Cortex of kidney (tissue), 1 donor: Measurements from ENCODE around the gene NEMP2.
"Not testable (repeated sequence)": the region's sequence is repeated elsewhere in the genome, so short reads cannot be mapped to it uniquely, and the experiment has no call there.

ENCODE experiments used
- DNase-seq: peaks from one replicate; lab custom pipeline; 2025; lab: John Stamatoyannopoulos, UW

Gene NEMP2

GRCh38 chr2:190526105-190526750 lies 8.3 kb downstream of the NEMP2 start:
- DNase-seq: no peak

GRCh38 chr2:190524928-190525327 lies 9.6 kb downstream of the NEMP2 start:
- DNase-seq: no peak

GRCh38 chr2:190519975-190520767 lies 14.4 kb downstream of the NEMP2 start:
- no peak for DNase-seq

DNA sequence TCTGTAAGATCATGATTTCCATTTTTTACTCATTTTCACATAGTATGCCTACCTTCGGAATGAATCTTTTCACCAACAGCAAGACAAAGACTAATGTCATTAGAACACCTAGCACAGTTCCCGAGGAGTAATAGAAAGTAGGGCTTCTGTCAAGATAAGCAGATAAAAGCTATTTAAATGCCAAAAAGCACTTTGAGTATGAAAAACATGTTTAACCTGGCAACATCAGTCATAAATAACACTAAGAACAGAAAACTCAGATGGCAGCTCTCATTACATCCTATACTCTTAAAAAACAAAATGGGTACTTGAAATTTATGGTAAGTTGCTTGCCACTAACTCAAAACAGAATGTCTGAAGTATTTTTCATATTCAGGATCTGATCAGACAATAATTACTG lies 17.1 kb downstream of the NEMP2 start:
- DNase-seq: no peak

DNA sequence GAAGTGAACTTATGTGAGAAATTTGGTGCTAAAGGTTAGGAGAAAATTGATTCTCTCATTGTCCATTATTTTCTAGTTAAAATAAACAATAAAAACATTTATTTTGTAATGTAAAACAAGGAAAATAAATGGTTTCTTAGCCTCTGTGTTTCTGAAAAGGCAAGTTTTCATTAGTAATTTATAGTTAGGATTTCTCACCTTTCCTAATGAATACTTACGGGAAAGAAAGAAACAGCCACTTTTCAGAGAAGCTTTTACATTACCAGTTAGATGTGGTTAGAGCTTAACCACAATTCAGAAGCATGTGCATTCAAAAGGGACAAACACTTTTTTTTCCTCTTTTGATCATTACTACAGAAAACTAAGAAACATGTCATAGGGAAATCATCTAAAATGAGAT lies 18.8 kb downstream of the NEMP2 start:
- DNase-seq: no peak

GRCh38 chr2:190514676-190515075 lies 19.8 kb downstream of the NEMP2 start:
- no peak for DNase-seq

GRCh38 chr2:190513877-190514276 lies 20.6 kb downstream of the NEMP2 start:
- DNase-seq: no peak

- no peak for DNase-seq
Observed at GRCh38 chr2:190512539-190513095, 21.9 kb downstream of the NEMP2 start.

GRCh38 chr2:190511104-190511503 lies 23.4 kb downstream of the NEMP2 start:
- no peak for DNase-seq

- not testable (repeated sequence) for DNase-seq
Observed at GRCh38 chr2:190509895-190510294, 24.6 kb downstream of the NEMP2 start.

GRCh38 chr2:190507135-190507534 lies 27.4 kb downstream of the NEMP2 start:
- DNase-seq: no peak

DNA sequence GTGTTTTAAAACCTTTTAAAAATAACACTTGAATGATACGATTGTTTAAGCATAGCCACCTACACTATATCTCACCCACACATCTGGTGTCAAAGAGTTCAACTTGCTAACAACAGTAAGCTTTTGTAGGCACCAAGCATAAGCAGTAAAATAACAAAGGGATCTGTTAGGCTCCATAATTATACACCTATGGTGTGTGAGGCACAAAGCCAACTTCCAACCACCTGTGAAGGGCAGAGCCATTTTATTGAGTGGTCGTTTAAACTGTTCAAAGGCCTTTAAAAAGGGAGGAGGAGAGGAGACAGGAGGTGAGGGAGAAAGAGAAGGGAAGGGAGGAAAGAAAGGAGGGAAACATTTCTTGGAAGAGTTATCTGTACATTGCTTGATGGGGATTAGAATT lies 27.9 kb downstream of the NEMP2 start:
- DNase-seq: no peak

- no peak for DNase-seq
Observed at GRCh38 chr2:190505696-190506095, 28.8 kb downstream of the NEMP2 start.

- no peak for DNase-seq
Observed at GRCh38 chr2:190504912-190505311, 29.6 kb downstream of the NEMP2 start.

DNA sequence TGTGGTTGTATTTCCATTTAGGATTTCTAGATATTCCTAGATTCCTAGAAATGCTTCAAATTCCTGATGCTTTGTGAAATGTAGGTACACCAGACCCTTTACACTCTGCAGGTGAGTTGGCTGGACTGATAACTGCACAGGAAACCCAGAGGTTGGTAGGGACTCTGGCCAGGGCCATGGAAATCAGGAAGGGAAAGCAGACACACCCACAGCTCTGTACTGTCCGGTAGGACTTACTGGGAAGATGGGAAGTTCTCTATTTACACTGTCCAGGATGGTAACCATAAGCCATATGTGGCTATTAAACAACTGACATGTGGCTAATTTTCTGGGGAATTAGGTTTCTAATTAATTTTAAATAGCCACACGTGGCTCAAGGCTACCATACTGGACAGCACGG lies 31.4 kb downstream of the NEMP2 start:
- no peak for DNase-seq

DNA sequence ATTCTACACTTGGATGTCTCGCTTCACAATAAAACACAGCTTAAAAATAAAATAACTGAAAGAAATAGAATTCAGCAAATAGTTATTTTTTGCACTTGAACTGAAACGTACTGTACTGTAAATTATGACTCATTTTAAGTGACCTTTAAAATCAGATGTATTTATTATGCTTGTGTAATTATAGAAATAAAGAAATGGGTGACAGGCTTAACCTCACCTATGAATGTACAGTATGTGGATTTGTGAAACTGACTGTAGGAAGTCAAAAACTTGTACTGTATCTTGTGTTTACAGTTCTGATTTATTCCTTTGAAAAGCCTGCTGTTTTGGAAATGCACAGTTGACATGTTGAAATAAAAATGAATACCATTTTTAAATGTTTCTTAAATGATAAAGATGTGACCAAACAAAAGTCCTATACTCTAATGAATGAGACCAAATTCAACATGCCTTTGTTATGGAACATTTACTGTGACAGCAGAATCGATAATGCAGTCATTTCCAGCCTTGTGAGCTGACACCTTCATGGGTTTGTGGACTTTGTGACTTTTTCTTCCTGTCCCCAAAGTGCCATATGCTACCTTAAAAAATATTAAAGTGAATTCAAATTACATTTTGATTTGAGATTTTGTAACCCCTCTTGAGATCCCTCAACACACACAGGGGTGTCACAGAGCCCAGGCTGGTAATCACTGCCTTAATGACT lies 32.7 kb downstream of the NEMP2 start:
- DNase-seq: no peak

GRCh38 chr2:190501231-190501630 lies 33.3 kb downstream of the NEMP2 start:
- no peak for DNase-seq

- DNase-seq: no peak
Observed at GRCh38 chr2:190500054-190500502, 34.4 kb downstream of the NEMP2 start.

GRCh38 chr2:190499273-190499672 lies 35.2 kb downstream of the NEMP2 start:
- DNase-seq: no peak

- DNase-seq: no peak
Observed at GRCh38 chr2:190497428-190497827, 37.1 kb downstream of the NEMP2 start.

- DNase-seq: not testable (repeated sequence)
Observed at GRCh38 chr2:190494600-190495227, 39.8 kb downstream of the NEMP2 start.

DNA sequence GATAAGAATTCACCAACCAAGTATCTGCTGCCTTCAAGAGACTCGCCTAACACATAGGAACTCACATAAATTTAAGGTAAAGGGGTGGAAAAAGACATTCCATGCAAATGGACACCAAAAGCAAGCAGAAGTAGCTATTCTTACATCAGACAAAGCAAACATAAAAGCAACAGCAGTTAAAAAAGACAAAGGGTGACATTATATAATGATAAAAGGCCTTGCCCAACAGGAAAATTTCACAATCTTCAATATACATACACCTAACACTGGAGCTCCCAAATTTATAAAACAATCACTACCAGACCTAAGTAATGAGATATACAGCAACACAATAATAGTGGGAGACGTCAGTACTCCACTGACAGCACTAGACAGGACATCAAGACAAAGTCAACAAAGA lies 41.4 kb downstream of the NEMP2 start:
- DNase-seq: no peak
